Lower leg skin (tissue), 4 donors: ENCODE results near the gene DSCAML1. TPM values are rescaled to one million over a fixed set of nuclear protein-coding genes. Genes with fewer than 3 reads are reported as not detected.

ENCODE experiments used
- DNase-seq, 2 donors: peaks; one replicate each; pipeline ENCODE4 v3.0.0-alpha.2; 2019; ENCODE audit warnings: low spot score in 2 of 2
- H3K4me3 ChIP-seq: fragments of 200-600 bp; sonication (generic); 2 replicates; pipeline ENCODE4 v1.5.1; 2017; ENCODE audit warnings: mild to moderate bottlenecking, low read depth; ENCODE audit not compliant: poor library complexity, severe bottlenecking
- POLR2A ChIP-seq, 2 donors: fragments of 450-650 bp; IDR thresholded peaks; one replicate each; pipeline ENCODE4 v1.6.1; 2016 to 2017; ENCODE audit warnings: antibody characterized with exemption in 2 of 2, mild to moderate bottlenecking in 1 of 2, moderate library complexity in 1 of 2
- WGBS, 2 donors: methylation state at CpG; one replicate each; pipeline ENCODE4 v1.1.5; 2018; 5-methylcytosine and 5-hydroxymethylcytosine counted together
- intact Hi-C: fragments of 100-400 bp; cut with DNase I; formaldehyde crosslinking; loops from one replicate; pipeline ENCODE4 v1.15.0; 2023; ENCODE audit warnings: low total_unique reads
- total RNA-seq, 4 donors: library from RNA; depleted of rRNA; stranded (reverse); fragments of >200 nt; gene quantifications; one replicate each; pipeline ENCODE4 v1.1.0, GENCODE V29; 2016
- TF ChIP-seq, protein P1 (sequence below), 3 donors: fragments of 450-650 bp; IDR thresholded peaks; one replicate each; pipeline ENCODE4 v1.5.1; 2016; ENCODE audit warnings: antibody characterized with exemption in 3 of 3, mild to moderate bottlenecking in 3 of 3, moderate library complexity in 2 of 3

The DSCAML1 gene
- total RNA-seq, 4 donors from 2014 or later, result 0.07 to 0.13 (median 0.08) TPM

GRCh38 chr11:117524468-117525183 is 272.4 kb downstream of the DSCAML1 start:
- intact Hi-C loops, result no loop called here
- WGBS, 2 donors, result 89 to 93% methylated on average over 22 to 24 of the region's 24 CpGs
- no peak for DNase-seq
- no peak overlapping the region for H3K4me3 ChIP-seq
- no peak for TF ChIP-seq POLR2A (IDR thresholded peaks at IDR 0.05)
- TF ChIP-seq, protein P1, sequence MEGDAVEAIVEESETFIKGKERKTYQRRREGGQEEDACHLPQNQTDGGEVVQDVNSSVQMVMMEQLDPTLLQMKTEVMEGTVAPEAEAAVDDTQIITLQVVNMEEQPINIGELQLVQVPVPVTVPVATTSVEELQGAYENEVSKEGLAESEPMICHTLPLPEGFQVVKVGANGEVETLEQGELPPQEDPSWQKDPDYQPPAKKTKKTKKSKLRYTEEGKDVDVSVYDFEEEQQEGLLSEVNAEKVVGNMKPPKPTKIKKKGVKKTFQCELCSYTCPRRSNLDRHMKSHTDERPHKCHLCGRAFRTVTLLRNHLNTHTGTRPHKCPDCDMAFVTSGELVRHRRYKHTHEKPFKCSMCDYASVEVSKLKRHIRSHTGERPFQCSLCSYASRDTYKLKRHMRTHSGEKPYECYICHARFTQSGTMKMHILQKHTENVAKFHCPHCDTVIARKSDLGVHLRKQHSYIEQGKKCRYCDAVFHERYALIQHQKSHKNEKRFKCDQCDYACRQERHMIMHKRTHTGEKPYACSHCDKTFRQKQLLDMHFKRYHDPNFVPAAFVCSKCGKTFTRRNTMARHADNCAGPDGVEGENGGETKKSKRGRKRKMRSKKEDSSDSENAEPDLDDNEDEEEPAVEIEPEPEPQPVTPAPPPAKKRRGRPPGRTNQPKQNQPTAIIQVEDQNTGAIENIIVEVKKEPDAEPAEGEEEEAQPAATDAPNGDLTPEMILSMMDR (IDR thresholded peaks at IDR 0.05), result no peak

DNA sequence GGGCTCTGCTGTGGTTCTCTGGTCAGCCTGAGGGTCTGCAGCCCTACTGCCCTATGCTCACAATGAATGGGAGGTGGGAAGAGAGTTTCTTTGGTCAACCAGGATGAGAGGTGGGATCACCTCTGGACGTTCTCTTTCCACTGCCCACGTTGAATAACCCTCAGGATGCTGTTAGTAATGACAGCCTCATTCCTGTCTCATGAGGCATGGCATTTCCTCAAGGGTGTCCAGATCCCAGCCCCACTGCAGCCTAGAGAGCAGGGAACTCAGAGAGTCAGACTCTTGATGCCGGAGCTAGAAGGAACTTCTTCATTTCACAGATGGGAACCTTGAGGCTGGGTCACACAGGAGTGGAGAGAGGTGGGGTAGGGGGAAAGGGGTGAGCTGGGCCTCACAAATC is 273.3 kb downstream of the DSCAML1 start:
- no peak overlapping the region for H3K4me3 ChIP-seq
- no peak for DNase-seq
- 54 to 75% methylated on average over 3 of the region's 3 CpGs for WGBS, 2 donors
- TF ChIP-seq POLR2A (IDR thresholded peaks at IDR 0.05), result no peak
- TF ChIP-seq, protein P1 (IDR thresholded peaks at IDR 0.05), result no peak
- intact Hi-C loops, result no loop called here

DNA sequence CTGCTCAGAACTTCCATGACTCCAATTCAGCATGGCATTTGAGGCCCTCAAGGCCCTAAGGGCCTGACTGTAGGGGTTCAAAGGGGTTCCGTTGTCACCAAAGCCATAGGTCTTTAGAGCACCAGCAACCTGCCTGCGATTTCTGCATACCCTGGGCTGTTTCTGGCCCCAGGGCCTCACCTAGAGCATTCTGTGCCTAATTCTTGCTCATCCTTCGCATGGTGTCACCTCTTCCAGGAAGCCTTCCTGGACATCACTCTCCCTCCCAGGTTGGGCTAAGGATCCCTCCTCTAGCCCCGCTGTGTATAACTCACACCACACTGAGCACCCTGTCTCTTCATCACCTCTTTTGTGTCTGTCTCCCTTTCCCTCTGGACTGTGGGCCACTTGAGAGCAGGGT is 275.0 kb downstream of the DSCAML1 start:
- intact Hi-C loops, result no loop called here
- TF ChIP-seq POLR2A (IDR thresholded peaks at IDR 0.05), result no peak
- TF ChIP-seq, protein P1 (IDR thresholded peaks at IDR 0.05), result no peak
- no peak overlapping the region for H3K4me3 ChIP-seq
- DNase-seq, result no peak
- 76 to 92% methylated on average over 4 of the region's 4 CpGs for WGBS, 2 donors

- no peak overlapping the region for H3K4me3 ChIP-seq
- TF ChIP-seq, protein P1 (IDR thresholded peaks at IDR 0.05), result no peak
- no peak for TF ChIP-seq POLR2A (IDR thresholded peaks at IDR 0.05)
- intact Hi-C loops, result no loop called here
- WGBS, 2 donors, result 92 to 93% methylated on average over 21 of the region's 21 CpGs
- no peak for DNase-seq
Observed at GRCh38 chr11:117520966-117521365, 276.1 kb downstream of the DSCAML1 start.

DNA sequence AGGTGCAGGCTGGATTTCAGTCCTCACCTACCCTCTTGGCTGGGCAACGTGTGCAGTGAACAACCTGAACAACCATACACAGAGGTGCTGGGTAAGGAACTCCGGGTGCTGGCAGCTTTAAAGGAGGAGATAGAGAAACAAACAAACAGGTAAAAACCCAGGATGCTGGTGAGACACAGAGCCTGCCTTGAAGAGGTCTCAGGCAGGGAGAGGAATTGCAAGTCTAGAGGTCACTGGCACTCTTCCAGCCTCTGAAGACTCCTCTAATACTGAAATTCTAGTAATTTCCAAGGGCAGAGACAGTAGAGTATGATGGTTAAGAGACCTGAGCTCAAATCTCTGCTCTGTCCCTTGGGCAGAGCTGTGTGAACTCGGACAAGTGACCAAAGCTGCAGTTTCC is 276.8 kb downstream of the DSCAML1 start:
- intact Hi-C loops, result no loop called here
- TF ChIP-seq, protein P1 (IDR thresholded peaks at IDR 0.05), result no peak
- no peak for TF ChIP-seq POLR2A (IDR thresholded peaks at IDR 0.05)
- WGBS, 2 donors, result 83 to 88% methylated on average over 3 of the region's 3 CpGs

DNA sequence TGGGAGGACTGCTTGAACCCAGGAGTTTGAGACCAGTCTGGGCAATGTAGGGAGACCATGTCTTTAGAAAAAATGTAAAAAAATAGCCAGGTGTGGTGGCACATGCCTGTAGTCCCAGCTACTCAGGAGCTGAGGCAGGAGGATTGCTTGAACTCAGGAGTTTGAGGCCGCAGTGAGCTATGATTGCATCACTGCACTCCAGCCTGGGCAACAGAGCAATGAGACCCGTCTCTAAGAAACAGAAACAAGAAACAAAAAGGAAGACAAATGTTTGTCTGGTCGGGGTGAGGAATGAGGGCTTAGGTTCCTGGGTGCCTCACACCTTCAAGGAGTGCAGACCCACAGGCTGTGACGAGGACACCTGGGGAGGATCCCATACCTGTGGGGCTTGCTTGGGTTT is 277.4 kb downstream of the DSCAML1 start:
- no peak overlapping the region for H3K4me3 ChIP-seq
- DNase-seq, result no peak
- WGBS, 2 donors, result 57 to 67% methylated on average over 4 of the region's 4 CpGs
- intact Hi-C loops, result no loop called here
- no peak for TF ChIP-seq POLR2A (IDR thresholded peaks at IDR 0.05)
- TF ChIP-seq, protein P1 (IDR thresholded peaks at IDR 0.05), result no peak

More for the DNA sequence above, 276.8 kb downstream of the DSCAML1 start:
- no peak overlapping the region for H3K4me3 ChIP-seq
- DNase-seq, result no peak
